HCT116 (cell line): ENCODE results near the gene CKAP4. TPM values are rescaled to one million over a fixed set of nuclear protein-coding genes. Genes with fewer than 3 reads are reported as not detected.

Experiments used
- ATAC-seq: fragments of 200-7000 bp; cut with Tn5 transposase; 2 replicates; pipeline ENCODE4 v1.9.1; 2020; ENCODE audit warnings: mild to moderate bottlenecking, moderate library complexity
- BruUV-seq: library from RNA; stranded (reverse); fragments of 400-500 nt; replicated peaks from 2 replicates; lab custom pipeline; 2021; lab: Mats Ljungman, UMichigan
- CTCF ChIA-PET: fragments of 300-600 bp; sonication (Branson Sonifier 250); formaldehyde crosslinking; loops from one replicate; lab custom pipeline; 2021; ENCODE audit warnings: antibody characterized with exemption; lab: Charles Lee
- POLR2A ChIA-PET: fragments of 300-600, 350-600 bp; sonication (Branson Sonifier 250); formaldehyde crosslinking; loops from one replicate; lab custom pipeline; 2021; ENCODE audit warnings: antibody characterized with exemption; lab: Charles Lee
- RAD21 ChIA-PET, 2 experiments: fragments of 300-600 bp; sonication (Branson Sonifier 250); formaldehyde crosslinking; loops; one replicate each; lab custom pipeline; 2023; ENCODE audit warnings: low total read pairs in 2 of 2; ENCODE audit not compliant: uncharacterized antibody in 2 of 2, unreplicated experiment in 2 of 2, low non-redundant PET in 1 of 2; lab: Charles Lee
- DNase-seq: peaks from one replicate; pipeline ENCODE4 v3.0.0-alpha.2; 2010; ENCODE audit warnings: low read depth, low spot score
- H2AFZ ChIP-seq: fragments of 200-600 bp; shearing (Covaris generic), sonication (generic); 2 replicates; pipeline ENCODE4 v1.6.1; 2017; ENCODE audit warnings: low read depth, mixed run types, mixed read lengths, antibody characterized with exemption, low read length; ENCODE audit not compliant: poor library complexity, severe bottlenecking
- H3K27ac ChIP-seq: 2 replicates; pipeline ENCODE4 v1.5.1; 2012; ENCODE audit warnings: low read depth, low read length
- H3K27me3 ChIP-seq: fragments of 200-600 bp; sonication (generic); 2 replicates; pipeline ENCODE4 v1.6.1; 2016; ENCODE audit warnings: mixed run types, low read length, mixed read lengths; ENCODE audit not compliant: insufficient read depth
- H3K36me3 ChIP-seq, 2 experiments: fragments of 200-500 bp in 1 of 2; fragments of 200-600 bp in 1 of 2; sonication (Bioruptor generic) in 1 of 2; sonication (generic) in 1 of 2; 2 replicates each; pipeline versions ENCODE4 v1.5.1 to v1.6.1; 2014 to 2016; ENCODE audit warnings: low read length in 2 of 2, inconsistent platforms in 1 of 2, mixed read lengths in 1 of 2, mixed run types in 1 of 2; ENCODE audit not compliant: insufficient read depth in 2 of 2, control insufficient read depth in 1 of 2
- H3K4me1 ChIP-seq, 2 experiments: fragments of 200-600 bp in 1 of 2; sonication (generic) in 1 of 2; 2 replicates each; pipeline versions ENCODE4 v1.5.1 to v1.6.1; 2012 to 2017; ENCODE audit warnings: low read length in 2 of 2, inconsistent platforms in 1 of 2, mild to moderate bottlenecking in 1 of 2, mixed read lengths in 1 of 2, mixed run types in 1 of 2, moderate library complexity in 1 of 2; ENCODE audit not compliant: insufficient read depth in 2 of 2, control insufficient read depth in 1 of 2
- H3K4me2 ChIP-seq: fragments of 200-600 bp; sonication (generic); 2 replicates; pipeline ENCODE4 v1.6.1; 2017; ENCODE audit warnings: mixed run types, low read length, mixed read lengths
- H3K4me3 ChIP-seq, 2 experiments: fragments of 200-600 bp in 1 of 2; sonication (generic) in 1 of 2; replicated peaks in 1 of 2; 2 replicates each; pipeline ENCODE4 v1.5.1; 2011 to 2016; ENCODE audit warnings: low read length in 2 of 2, control low read depth in 1 of 2, low read depth in 1 of 2, mild to moderate bottlenecking in 1 of 2, mixed read lengths in 1 of 2, mixed run types in 1 of 2
- H3K79me2 ChIP-seq: fragments of 200-600 bp; sonication (generic); 2 replicates; pipeline ENCODE4 v1.6.1; 2017; ENCODE audit warnings: mild to moderate bottlenecking, mixed run types, low read length, moderate library complexity, mixed read lengths; ENCODE audit not compliant: insufficient read depth
- H3K9ac ChIP-seq: fragments of 200-600 bp; sonication (generic); 2 replicates; pipeline ENCODE4 v1.6.1; 2016; ENCODE audit warnings: low read length, mixed read lengths
- H3K9me2 ChIP-seq: fragments of 200-600 bp; sonication (generic), shearing (Covaris generic); 2 replicates; pipeline ENCODE4 v1.6.1; 2017; ENCODE audit warnings: mixed run types, mild to moderate bottlenecking, moderate library complexity; ENCODE audit not compliant: insufficient read depth
- H3K9me3 ChIP-seq, 2 experiments: fragments of 200-500 bp in 1 of 2; fragments of 200-600 bp in 1 of 2; sonication (Bioruptor generic) in 1 of 2; sonication (generic) in 1 of 2; 2 replicates each; pipeline ENCODE4 v1.6.1; 2014 to 2017; ENCODE audit warnings: low read length in 2 of 2, mixed read lengths in 2 of 2, inconsistent platforms in 1 of 2, low read depth in 1 of 2, mild to moderate bottlenecking in 1 of 2, mixed run types in 1 of 2, moderate library complexity in 1 of 2; ENCODE audit not compliant: control insufficient read depth in 1 of 2, insufficient read depth in 1 of 2
- H4K20me1 ChIP-seq: fragments of 200-600 bp; sonication (generic), shearing (Covaris generic); 2 replicates; pipeline ENCODE4 v1.6.1; 2017; ENCODE audit warnings: mixed run types, mild to moderate bottlenecking, moderate library complexity; ENCODE audit not compliant: insufficient read depth
- ATF3 ChIP-seq: IDR thresholded peaks from 2 replicates; pipeline ENCODE4 v1.6.1; 2012
- CTCF ChIP-seq, 3 experiments: fragments of 200-600 bp in 1 of 3; sonication (generic) in 1 of 3; IDR thresholded peaks in 2 of 3; conservative IDR thresholded peaks in 1 of 3; 2 replicates each; pipeline ENCODE4 v1.5.1; 2012 to 2017; ENCODE audit warnings: low read depth in 2 of 3, low read length in 2 of 3, antibody characterized with exemption in 1 of 3, borderline replicate concordance in 1 of 3, control low read depth in 1 of 3, mild to moderate bottlenecking in 1 of 3, mixed read lengths in 1 of 3, mixed run types in 1 of 3, moderate library complexity in 1 of 3; ENCODE audit not compliant: insufficient read depth in 1 of 3
- EGR1 ChIP-seq: IDR thresholded peaks from 2 replicates; pipeline ENCODE4 v1.6.1; 2012; ENCODE audit warnings: low read depth
- FOSL1 ChIP-seq: IDR thresholded peaks from 2 replicates; pipeline ENCODE4 v1.6.1; 2012; ENCODE audit warnings: low read depth
- POLR2A ChIP-seq: IDR thresholded peaks from 2 replicates; pipeline ENCODE4 v1.7.0; 2011; ENCODE audit warnings: borderline replicate concordance; ENCODE audit not compliant: insufficient read depth, insufficient read length; ENCODE audit errors: extremely low read depth
- POLR2AphosphoS5 ChIP-seq: IDR thresholded peaks from 2 replicates; pipeline ENCODE4 v1.6.1; 2011; ENCODE audit warnings: mild to moderate bottlenecking, low read depth, low read length, moderate library complexity
- RAD21 ChIP-seq: IDR thresholded peaks from 2 replicates; pipeline ENCODE4 v1.6.1; 2012; ENCODE audit warnings: low read depth, mild to moderate bottlenecking
- SIN3A ChIP-seq: IDR thresholded peaks from 2 replicates; pipeline ENCODE4 v1.6.1; 2012; ENCODE audit warnings: low read depth
- SRF ChIP-seq: IDR thresholded peaks from 2 replicates; pipeline ENCODE4 v1.6.1; 2012; ENCODE audit warnings: low read depth
- YY1 ChIP-seq: IDR thresholded peaks from 2 replicates; pipeline ENCODE4 v1.6.1; 2011; ENCODE audit warnings: low read length, low read depth, moderate library complexity, mild to moderate bottlenecking; ENCODE audit not compliant: insufficient replicate concordance; ENCODE audit errors: extremely low read depth
- ZFX ChIP-seq: fragments of 450-650 bp; IDR thresholded peaks from 2 replicates; pipeline ENCODE4 v1.6.1; 2017
- intact Hi-C: fragments of 100-400 bp; cut with micrococcal nuclease; formaldehyde crosslinking; loops from 2 replicates; pipeline ENCODE4 v1.10.0; 2022
- total RNA-seq: library from RNA; stranded (reverse); gene quantifications from one replicate; pipeline ENCODE4 v1.2.1, GENCODE V29; 2021; ENCODE audit not compliant: unreplicated experiment
- TF ChIP-seq, protein P1 (sequence below): IDR thresholded peaks from 2 replicates; pipeline ENCODE4 v1.6.1; 2012; ENCODE audit warnings: low read depth

Gene CKAP4
- total RNA-seq, 1 experiment from 2014 or later = 45.9 TPM

- no peak for DNase-seq
- Histone ChIP-seq H3K27me3 (no peaks in the 10 kb centered on the region), H3K4me1 (peaks cover 8 to 10% of the 10 kb centered on the region in 2 experiments), H3K9me3 (no peaks in the 10 kb centered on the region), H3K27ac (no peak overlapping the region), H3K9me2 (no peaks in the 10 kb centered on the region), H3K4me3 (no peak overlapping the region)
- no peak for ATAC-seq
- intact Hi-C loops = no loop called here
- CTCF ChIA-PET = no interaction called here
- TF ChIP-seq SIN3A (no peak), CTCF (IDR thresholded peaks at IDR 0.05 in 2 of 3, conservative IDR thresholded peaks at IDR 0.05 in 1 of 3; ENCODE audit: borderline replicate concordance in 1 of 3, insufficient read depth in 1 of 3, low read depth in 2 of 3, low read length in 2 of 3) (no peak), POLR2AphosphoS5 (no peak), YY1 (no peak)
- TF ChIP-seq, all 23 proteins: peak for 0
- Histone ChIP-seq H4K20me1 (no peaks in the 10 kb centered on the region), H2AFZ (no peak overlapping the region), H3K79me2 (no peaks in the 10 kb centered on the region), H3K4me2 (no peak overlapping the region), H3K36me3 (no peaks in the 10 kb centered on the region), H3K9ac (no peak overlapping the region)
- POLR2A ChIA-PET = no interaction called here
- RAD21 ChIA-PET = no interaction called here
- no TSS peak for BruUV-seq
Observed at GRCh38 chr12:106258226-106258625, 10.4 kb upstream of the CKAP4 start.

DNA sequence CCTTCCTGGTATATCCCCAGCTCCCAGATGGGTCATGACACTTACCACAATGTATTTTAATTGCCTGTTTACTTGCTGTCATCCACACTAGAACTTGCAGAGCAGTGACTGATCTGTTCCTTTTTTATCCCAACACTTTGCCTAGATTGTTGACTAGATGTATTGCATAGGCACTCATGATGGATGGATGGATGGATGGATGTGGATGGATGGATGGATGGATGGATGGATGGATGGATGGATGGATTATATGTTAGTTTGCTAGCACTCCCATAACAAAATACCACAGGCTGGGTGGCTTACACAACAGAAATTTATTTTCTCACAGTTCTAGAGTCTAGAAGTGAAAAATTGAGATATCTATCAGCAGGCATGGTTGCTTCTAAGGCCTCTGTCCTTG is 8.7 kb upstream of the CKAP4 start:
- Histone ChIP-seq H3K79me2 (no peaks in the 10 kb centered on the region), H3K4me3 (no peak overlapping the region), H3K27me3 (no peaks in the 10 kb centered on the region), H3K9me3 (no peaks in the 10 kb centered on the region), H4K20me1 (no peaks in the 10 kb centered on the region), H3K4me1 (peaks cover 12 to 16% of the 10 kb centered on the region in 2 experiments), H3K27ac (no peak overlapping the region), H3K4me2 (no peak overlapping the region), H3K9me2 (no peaks in the 10 kb centered on the region), H2AFZ (no peak overlapping the region), H3K9ac (no peak overlapping the region), H3K36me3 (no peaks in the 10 kb centered on the region)
- ChIA-PET POLR2A (no interaction called here), RAD21 (no interaction called here), CTCF (no interaction called here)
- ATAC-seq = no peak
- TF ChIP-seq FOSL1 (no peak), ATF3 (no peak), SRF (no peak), ZFX (no peak), RAD21 (no peak), POLR2A (no peak), EGR1 (no peak)
- TF ChIP-seq, protein P1, sequence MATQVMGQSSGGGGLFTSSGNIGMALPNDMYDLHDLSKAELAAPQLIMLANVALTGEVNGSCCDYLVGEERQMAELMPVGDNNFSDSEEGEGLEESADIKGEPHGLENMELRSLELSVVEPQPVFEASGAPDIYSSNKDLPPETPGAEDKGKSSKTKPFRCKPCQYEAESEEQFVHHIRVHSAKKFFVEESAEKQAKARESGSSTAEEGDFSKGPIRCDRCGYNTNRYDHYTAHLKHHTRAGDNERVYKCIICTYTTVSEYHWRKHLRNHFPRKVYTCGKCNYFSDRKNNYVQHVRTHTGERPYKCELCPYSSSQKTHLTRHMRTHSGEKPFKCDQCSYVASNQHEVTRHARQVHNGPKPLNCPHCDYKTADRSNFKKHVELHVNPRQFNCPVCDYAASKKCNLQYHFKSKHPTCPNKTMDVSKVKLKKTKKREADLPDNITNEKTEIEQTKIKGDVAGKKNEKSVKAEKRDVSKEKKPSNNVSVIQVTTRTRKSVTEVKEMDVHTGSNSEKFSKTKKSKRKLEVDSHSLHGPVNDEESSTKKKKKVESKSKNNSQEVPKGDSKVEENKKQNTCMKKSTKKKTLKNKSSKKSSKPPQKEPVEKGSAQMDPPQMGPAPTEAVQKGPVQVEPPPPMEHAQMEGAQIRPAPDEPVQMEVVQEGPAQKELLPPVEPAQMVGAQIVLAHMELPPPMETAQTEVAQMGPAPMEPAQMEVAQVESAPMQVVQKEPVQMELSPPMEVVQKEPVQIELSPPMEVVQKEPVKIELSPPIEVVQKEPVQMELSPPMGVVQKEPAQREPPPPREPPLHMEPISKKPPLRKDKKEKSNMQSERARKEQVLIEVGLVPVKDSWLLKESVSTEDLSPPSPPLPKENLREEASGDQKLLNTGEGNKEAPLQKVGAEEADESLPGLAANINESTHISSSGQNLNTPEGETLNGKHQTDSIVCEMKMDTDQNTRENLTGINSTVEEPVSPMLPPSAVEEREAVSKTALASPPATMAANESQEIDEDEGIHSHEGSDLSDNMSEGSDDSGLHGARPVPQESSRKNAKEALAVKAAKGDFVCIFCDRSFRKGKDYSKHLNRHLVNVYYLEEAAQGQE = no peak
- no peak for DNase-seq
- intact Hi-C loops = no loop called here
- no TSS peak for BruUV-seq
